OCI-LY7 (cell line): ENCODE data around the gene SLC11A2. TPM values are rescaled to one million over a fixed set of nuclear protein-coding genes. Genes with fewer than 3 reads are reported as not detected.
"Not testable (repeated sequence)": the region's sequence is repeated elsewhere in the genome, so short reads cannot be mapped to it uniquely, and the experiment has no call there.

Source experiments
- BruUV-seq: library from RNA; stranded (reverse); fragments of 400-500 nt; replicated peaks from 2 replicates; lab custom pipeline; 2021; lab: Mats Ljungman, UMichigan
- CTCF ChIA-PET: fragments of 300-600 bp; sonication (Branson Sonifier 250); formaldehyde crosslinking; loops from one replicate; lab custom pipeline; 2022; ENCODE audit warnings: antibody characterized with exemption; ENCODE audit not compliant: unreplicated experiment; lab: Charles Lee
- POLR2A ChIA-PET: fragments of 300-600 bp; sonication (Branson Sonifier 250); formaldehyde crosslinking; loops from one replicate; lab custom pipeline; 2022; ENCODE audit warnings: antibody characterized with exemption; lab: Charles Lee
- DNase-seq: peaks from one replicate; pipeline ENCODE4 v3.0.0-alpha.2; 2015; ENCODE audit warnings: low spot score
- H2AFZ ChIP-seq: fragments of 200-600 bp; sonication (generic), shearing (Covaris generic); 2 replicates; pipeline ENCODE4 v1.6.1; 2014; ENCODE audit warnings: mild to moderate bottlenecking, antibody characterized with exemption, low read length, moderate library complexity
- H3K27ac ChIP-seq: fragments of 200-600 bp; sonication (generic); 2 replicates; pipeline ENCODE4 v1.5.1; 2014; ENCODE audit warnings: mixed run types, low read depth, mild to moderate bottlenecking, moderate library complexity, low read length, inconsistent platforms; ENCODE audit not compliant: poor library complexity, severe bottlenecking
- H3K36me3 ChIP-seq: fragments of 200-600 bp; sonication (generic); 2 replicates; pipeline ENCODE4 v1.6.1; 2014; ENCODE audit warnings: mild to moderate bottlenecking, antibody characterized with exemption, low read length, moderate library complexity, mixed read lengths; ENCODE audit not compliant: insufficient read depth
- H3K4me1 ChIP-seq: fragments of 200-600 bp; sonication (generic); 2 replicates; pipeline ENCODE4 v1.5.1; 2014; ENCODE audit warnings: mild to moderate bottlenecking, low read length; ENCODE audit not compliant: insufficient read depth, poor library complexity, severe bottlenecking
- H3K4me2 ChIP-seq: fragments of 200-600 bp; sonication (generic); 2 replicates; pipeline ENCODE4 v1.6.1; 2014; ENCODE audit warnings: mild to moderate bottlenecking, low read length
- H3K4me3 ChIP-seq: fragments of 200-600 bp; sonication (generic); 2 replicates; pipeline ENCODE4 v1.5.1; 2014; ENCODE audit warnings: mild to moderate bottlenecking, low read depth, low read length; ENCODE audit not compliant: poor library complexity, severe bottlenecking
- H3K79me2 ChIP-seq: fragments of 200-600 bp; sonication (generic); 2 replicates; pipeline ENCODE4 v1.6.1; 2016; ENCODE audit warnings: low read depth, mild to moderate bottlenecking, low read length, moderate library complexity, mixed read lengths; ENCODE audit not compliant: insufficient read depth
- H3K9me2 ChIP-seq: fragments of 200-600 bp; sonication (generic); 2 replicates; pipeline ENCODE4 v1.6.1; 2016; ENCODE audit warnings: mild to moderate bottlenecking, low read length, mixed read lengths; ENCODE audit not compliant: insufficient read depth
- H3K9me3 ChIP-seq: fragments of 200-600 bp; sonication (generic); 2 replicates; pipeline ENCODE4 v1.6.1; 2014; ENCODE audit warnings: mild to moderate bottlenecking, mixed run types, low read length, mixed read lengths
- H4K20me1 ChIP-seq: fragments of 200-600 bp; sonication (generic); 2 replicates; pipeline ENCODE4 v1.6.1; 2014; ENCODE audit warnings: mild to moderate bottlenecking, antibody characterized with exemption, low read length, moderate library complexity, mixed read lengths; ENCODE audit not compliant: insufficient read depth
- CTCF ChIP-seq: fragments of 200-600 bp; sonication (generic); conservative IDR thresholded peaks from 2 replicates; pipeline ENCODE4 v1.5.1; 2014; ENCODE audit warnings: mild to moderate bottlenecking, antibody characterized with exemption, low read length, moderate library complexity, mixed read lengths
- EZH2phosphoT487 ChIP-seq: fragments of 200-600 bp; sonication (generic); IDR thresholded peaks from 2 replicates; pipeline ENCODE4 v1.6.1; 2018; ENCODE audit warnings: low read depth, borderline replicate concordance, mild to moderate bottlenecking, mixed run types, antibody characterized with exemption, low read length, moderate library complexity, mixed read lengths
- intact Hi-C: fragments of 100-400 bp; cut with micrococcal nuclease; formaldehyde crosslinking; loops from one replicate; pipeline ENCODE4 v1.10.0; 2022; ENCODE audit not compliant: unreplicated experiment
- total RNA-seq, 2 experiments: library from RNA; depleted of rRNA in 1 of 2; stranded (reverse); fragments of >200 nt in 1 of 2; shearing (Covaris generic) in 1 of 2; gene quantifications; 2 replicates each; pipeline ENCODE4 v1.2.3, GENCODE V29; 2014 to 2022

The SLC11A2 gene
- total RNA-seq, 2 experiments from 2014 or later = 35.0 to 43.6 TPM

- POLR2A ChIA-PET = interaction anchor here (0.6 kb wide), 1 partner anchor 262 kb away, joined by 3 read pairs; the partner anchor contains the start of gene POU6F1
- no peaks in the 10 kb centered on the region for H4K20me1 ChIP-seq
- no peak overlapping the region for H3K4me2 ChIP-seq
- TF ChIP-seq CTCF (no peak), EZH2phosphoT487 (no peak)
- no peak overlapping the region for H3K4me3 ChIP-seq
- CTCF ChIA-PET = no interaction called here
- DNase-seq = no peak
- H3K27ac ChIP-seq = no peak overlapping the region
- peaks cover 12% of the 10 kb centered on the region for H3K4me1 ChIP-seq
- intact Hi-C loops = no loop called here
- BruUV-seq = no TSS peak
- no peak overlapping the region for H2AFZ ChIP-seq
- H3K9me3 ChIP-seq = no peaks in the 10 kb centered on the region
- no peaks in the 10 kb centered on the region for H3K36me3 ChIP-seq
- no peaks in the 10 kb centered on the region for H3K9me2 ChIP-seq
- no peaks in the 10 kb centered on the region for H3K79me2 ChIP-seq
These were observed 70.5 kb downstream of the SLC11A2 start for GRCh38 chr12:50955697-50956096.

GRCh38 chr12:50955288-50955687 is 70.9 kb downstream of the SLC11A2 start:
- ChIA-PET POLR2A (interaction anchor here (0.6 kb wide), 1 partner anchor 262 kb away, joined by 3 read pairs; the partner anchor contains the start of gene POU6F1), CTCF (no interaction called here)
- no peaks in the 10 kb centered on the region for H4K20me1 ChIP-seq
- no peak overlapping the region for H2AFZ ChIP-seq
- H3K9me3 ChIP-seq = no peaks in the 10 kb centered on the region
- H3K9me2 ChIP-seq = no peaks in the 10 kb centered on the region
- BruUV-seq = no TSS peak
- no peak for DNase-seq
- H3K4me2 ChIP-seq = no peak overlapping the region
- peaks cover 10% of the 10 kb centered on the region for H3K4me1 ChIP-seq
- intact Hi-C loops = no loop called here
- TF ChIP-seq CTCF = no peak
- TF ChIP-seq EZH2phosphoT487 = no peak
- H3K36me3 ChIP-seq = no peaks in the 10 kb centered on the region
- no peaks in the 10 kb centered on the region for H3K79me2 ChIP-seq
- H3K27ac ChIP-seq = no peak overlapping the region
- H3K4me3 ChIP-seq = no peak overlapping the region

GRCh38 chr12:50954789-50955188 is 71.4 kb downstream of the SLC11A2 start:
- BruUV-seq, H3K27ac ChIP-seq, H3K9me3 ChIP-seq, intact Hi-C loops, CTCF ChIA-PET, H3K9me2 ChIP-seq, H3K4me1 ChIP-seq, H3K36me3 ChIP-seq, H4K20me1 ChIP-seq, DNase-seq, H3K4me2 ChIP-seq, H3K79me2 ChIP-seq, H3K4me3 ChIP-seq, H2AFZ ChIP-seq: not testable (repeated sequence)
- POLR2A ChIA-PET = interaction anchor here (0.6 kb wide), 1 partner anchor 9 kb away, joined by 6 read pairs; no protein-coding TSS in a partner anchor
